22Rv1 (cell line): ENCODE results near the gene MAPK14.

Experiments used
- ZFX ChIP-seq: fragments of 450-650 bp; IDR thresholded peaks from 2 replicates; pipeline ENCODE4 v1.6.1; 2017; ENCODE audit warnings: antibody characterized with exemption, borderline replicate concordance
- TF ChIP-seq, protein P1 (sequence below): fragments of 450-650 bp; IDR thresholded peaks from 2 replicates; pipeline ENCODE4 v1.5.1; 2017; ENCODE audit warnings: mild to moderate bottlenecking

DNA sequence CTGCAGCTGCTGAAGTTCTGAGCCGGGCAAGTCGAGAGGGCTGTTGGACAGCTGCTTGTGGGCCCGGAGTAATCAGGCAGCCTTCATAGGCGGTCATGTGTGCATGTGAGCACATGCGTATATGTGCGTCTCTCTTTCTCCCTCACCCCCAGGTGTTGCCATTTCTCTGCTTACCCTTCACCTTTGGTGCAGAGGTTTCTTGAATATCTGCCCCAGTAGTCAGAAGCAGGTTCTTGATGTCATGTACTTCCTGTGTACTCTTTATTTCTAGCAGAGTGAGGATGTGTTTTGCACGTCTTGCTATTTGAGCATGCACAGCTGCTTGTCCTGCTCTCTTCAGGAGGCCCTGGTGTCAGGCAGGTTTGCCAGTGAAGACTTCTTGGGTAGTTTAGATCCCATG lies 81.5 kb downstream of the MAPK14 start:
- TF ChIP-seq, protein P1, sequence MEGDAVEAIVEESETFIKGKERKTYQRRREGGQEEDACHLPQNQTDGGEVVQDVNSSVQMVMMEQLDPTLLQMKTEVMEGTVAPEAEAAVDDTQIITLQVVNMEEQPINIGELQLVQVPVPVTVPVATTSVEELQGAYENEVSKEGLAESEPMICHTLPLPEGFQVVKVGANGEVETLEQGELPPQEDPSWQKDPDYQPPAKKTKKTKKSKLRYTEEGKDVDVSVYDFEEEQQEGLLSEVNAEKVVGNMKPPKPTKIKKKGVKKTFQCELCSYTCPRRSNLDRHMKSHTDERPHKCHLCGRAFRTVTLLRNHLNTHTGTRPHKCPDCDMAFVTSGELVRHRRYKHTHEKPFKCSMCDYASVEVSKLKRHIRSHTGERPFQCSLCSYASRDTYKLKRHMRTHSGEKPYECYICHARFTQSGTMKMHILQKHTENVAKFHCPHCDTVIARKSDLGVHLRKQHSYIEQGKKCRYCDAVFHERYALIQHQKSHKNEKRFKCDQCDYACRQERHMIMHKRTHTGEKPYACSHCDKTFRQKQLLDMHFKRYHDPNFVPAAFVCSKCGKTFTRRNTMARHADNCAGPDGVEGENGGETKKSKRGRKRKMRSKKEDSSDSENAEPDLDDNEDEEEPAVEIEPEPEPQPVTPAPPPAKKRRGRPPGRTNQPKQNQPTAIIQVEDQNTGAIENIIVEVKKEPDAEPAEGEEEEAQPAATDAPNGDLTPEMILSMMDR, result no peak
- TF ChIP-seq ZFX, result no peak
